HL-60 (cell line): ENCODE results near the gene FAM234A.

Experiments used
- DNase-seq, 2 experiments: peaks; one replicate each; pipeline ENCODE4 v3.0.0-alpha.2; 2010 to 2020; ENCODE audit warnings: low read depth in 1 of 2, low spot score in 1 of 2
- H3K27ac ChIP-seq: fragments of 250-450 bp; sonication (Bioruptor Pico); replicated peaks from 2 replicates; pipeline ENCODE4 v1.5.1; 2020; ENCODE audit warnings: mild to moderate bottlenecking, moderate library complexity
- H3K27me3 ChIP-seq: fragments of 250-450 bp; sonication (Bioruptor Pico); 2 replicates; pipeline ENCODE4 v1.5.1; 2021; ENCODE audit warnings: mild to moderate bottlenecking, moderate library complexity; ENCODE audit not compliant: insufficient read depth, poor library complexity, severe bottlenecking
- H3K4me3 ChIP-seq: replicated peaks from 2 replicates; pipeline ENCODE4 v1.5.1; 2011; ENCODE audit warnings: mild to moderate bottlenecking, control low read depth, low read length; ENCODE audit not compliant: insufficient read depth
- GABPA ChIP-seq: IDR thresholded peaks from 2 replicates; pipeline ENCODE4 v1.6.1; 2012; ENCODE audit warnings: low read depth
- POLR2AphosphoS5 ChIP-seq: IDR thresholded peaks from 2 replicates; pipeline ENCODE4 v1.6.1; 2012; ENCODE audit warnings: low read depth
- SPI1 ChIP-seq: IDR thresholded peaks from 2 replicates; pipeline ENCODE4 v1.6.1; 2012; ENCODE audit warnings: low read depth, mild to moderate bottlenecking, borderline replicate concordance
- TF ChIP-seq, protein P1 (sequence below): IDR thresholded peaks from 2 replicates; pipeline ENCODE4 v1.6.1; 2012; ENCODE audit warnings: low read depth; ENCODE audit not compliant: insufficient replicate concordance
- TF ChIP-seq, protein P2 (sequence below): IDR thresholded peaks from one replicate; pipeline ENCODE4 v1.5.1; 2011; ENCODE audit warnings: low read length, control low read depth, inconsistent platforms; ENCODE audit not compliant: insufficient read depth

The FAM234A gene

DNA sequence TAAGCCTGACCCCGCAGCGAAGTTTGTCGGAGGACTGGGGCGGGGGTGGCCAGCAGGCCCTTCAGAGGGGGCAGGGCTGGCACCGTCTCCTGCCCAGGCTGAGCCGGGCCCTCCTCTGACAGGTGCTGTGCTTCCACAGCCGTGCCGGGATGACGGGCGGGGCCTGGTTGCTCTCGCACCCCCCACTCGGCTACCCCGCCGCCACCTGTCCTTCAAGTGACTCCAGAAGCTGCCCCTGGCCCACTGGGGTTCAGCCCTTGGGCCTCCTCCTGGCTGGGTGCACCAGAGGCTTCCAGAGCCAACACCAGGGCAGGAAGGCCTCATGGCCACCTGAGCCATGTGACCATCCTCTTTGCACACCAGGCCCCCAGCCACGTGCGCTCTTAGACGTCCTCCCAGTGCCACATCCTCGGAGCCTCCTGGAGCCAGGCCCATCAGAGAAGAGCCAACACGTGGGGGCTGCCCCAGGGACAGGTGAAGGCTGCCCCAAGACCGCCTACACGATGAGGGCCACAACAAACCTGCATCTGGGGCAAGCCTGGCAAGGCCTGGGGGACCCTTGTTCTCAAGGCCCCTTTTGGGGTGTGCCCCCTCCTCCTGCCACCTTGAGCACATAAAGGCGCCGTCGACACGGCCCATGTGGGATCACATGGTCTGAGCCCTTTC, 55.5 kb downstream of the FAM234A start:
- no peak for DNase-seq
- no peak for TF ChIP-seq SPI1
- no peak for TF ChIP-seq POLR2AphosphoS5
- no peak for TF ChIP-seq GABPA
- no peak overlapping the region for H3K27ac ChIP-seq
- no peak overlapping the region for H3K4me3 ChIP-seq
- no peaks in the 10 kb centered on the region for H3K27me3 ChIP-seq

DNA sequence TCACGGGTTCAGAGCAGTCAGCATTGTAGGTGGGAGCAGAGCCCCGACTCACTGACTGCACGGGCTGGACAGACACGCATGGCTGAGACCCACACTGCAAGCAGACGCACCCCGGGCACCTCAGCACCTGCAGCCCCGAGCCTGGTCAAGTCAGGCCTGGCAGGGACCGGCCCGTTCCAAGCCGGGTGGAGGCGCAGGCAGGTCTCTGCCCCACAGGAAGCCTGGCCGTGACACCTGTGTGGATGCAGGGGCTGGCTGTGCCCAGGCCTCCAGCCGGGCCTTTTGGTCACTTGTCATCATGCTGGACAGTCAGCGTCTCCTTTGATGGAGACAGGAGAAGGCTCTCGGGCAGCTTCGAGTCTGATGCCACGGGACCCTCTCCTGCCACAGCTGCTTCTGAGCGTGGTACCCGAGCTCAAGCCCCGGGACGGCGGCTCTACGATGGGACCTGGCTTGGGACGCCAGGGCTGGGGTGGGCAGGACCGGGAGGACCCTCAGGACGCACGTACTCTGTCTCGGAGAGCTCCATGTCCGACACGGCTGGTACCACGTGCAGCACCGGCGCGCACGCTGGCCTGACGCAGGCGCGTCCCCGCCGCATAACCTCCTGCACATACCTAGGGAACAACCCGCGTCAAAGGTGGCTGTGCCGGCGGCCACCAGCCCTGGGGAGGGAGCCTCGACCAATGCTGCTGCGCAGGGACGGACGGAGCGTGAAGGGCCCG, 56.2 kb downstream of the FAM234A start:
- TF ChIP-seq GABPA: no peak
- no peak for TF ChIP-seq POLR2AphosphoS5
- H3K4me3 ChIP-seq: no peak overlapping the region
- no peaks in the 10 kb centered on the region for H3K27me3 ChIP-seq
- DNase-seq: no peak
- no peak overlapping the region for H3K27ac ChIP-seq

- no peaks in the 10 kb centered on the region for H3K27me3 ChIP-seq
- no peak for TF ChIP-seq GABPA
- TF ChIP-seq, protein P1, sequence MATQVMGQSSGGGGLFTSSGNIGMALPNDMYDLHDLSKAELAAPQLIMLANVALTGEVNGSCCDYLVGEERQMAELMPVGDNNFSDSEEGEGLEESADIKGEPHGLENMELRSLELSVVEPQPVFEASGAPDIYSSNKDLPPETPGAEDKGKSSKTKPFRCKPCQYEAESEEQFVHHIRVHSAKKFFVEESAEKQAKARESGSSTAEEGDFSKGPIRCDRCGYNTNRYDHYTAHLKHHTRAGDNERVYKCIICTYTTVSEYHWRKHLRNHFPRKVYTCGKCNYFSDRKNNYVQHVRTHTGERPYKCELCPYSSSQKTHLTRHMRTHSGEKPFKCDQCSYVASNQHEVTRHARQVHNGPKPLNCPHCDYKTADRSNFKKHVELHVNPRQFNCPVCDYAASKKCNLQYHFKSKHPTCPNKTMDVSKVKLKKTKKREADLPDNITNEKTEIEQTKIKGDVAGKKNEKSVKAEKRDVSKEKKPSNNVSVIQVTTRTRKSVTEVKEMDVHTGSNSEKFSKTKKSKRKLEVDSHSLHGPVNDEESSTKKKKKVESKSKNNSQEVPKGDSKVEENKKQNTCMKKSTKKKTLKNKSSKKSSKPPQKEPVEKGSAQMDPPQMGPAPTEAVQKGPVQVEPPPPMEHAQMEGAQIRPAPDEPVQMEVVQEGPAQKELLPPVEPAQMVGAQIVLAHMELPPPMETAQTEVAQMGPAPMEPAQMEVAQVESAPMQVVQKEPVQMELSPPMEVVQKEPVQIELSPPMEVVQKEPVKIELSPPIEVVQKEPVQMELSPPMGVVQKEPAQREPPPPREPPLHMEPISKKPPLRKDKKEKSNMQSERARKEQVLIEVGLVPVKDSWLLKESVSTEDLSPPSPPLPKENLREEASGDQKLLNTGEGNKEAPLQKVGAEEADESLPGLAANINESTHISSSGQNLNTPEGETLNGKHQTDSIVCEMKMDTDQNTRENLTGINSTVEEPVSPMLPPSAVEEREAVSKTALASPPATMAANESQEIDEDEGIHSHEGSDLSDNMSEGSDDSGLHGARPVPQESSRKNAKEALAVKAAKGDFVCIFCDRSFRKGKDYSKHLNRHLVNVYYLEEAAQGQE: no peak
- TF ChIP-seq, protein P2, sequence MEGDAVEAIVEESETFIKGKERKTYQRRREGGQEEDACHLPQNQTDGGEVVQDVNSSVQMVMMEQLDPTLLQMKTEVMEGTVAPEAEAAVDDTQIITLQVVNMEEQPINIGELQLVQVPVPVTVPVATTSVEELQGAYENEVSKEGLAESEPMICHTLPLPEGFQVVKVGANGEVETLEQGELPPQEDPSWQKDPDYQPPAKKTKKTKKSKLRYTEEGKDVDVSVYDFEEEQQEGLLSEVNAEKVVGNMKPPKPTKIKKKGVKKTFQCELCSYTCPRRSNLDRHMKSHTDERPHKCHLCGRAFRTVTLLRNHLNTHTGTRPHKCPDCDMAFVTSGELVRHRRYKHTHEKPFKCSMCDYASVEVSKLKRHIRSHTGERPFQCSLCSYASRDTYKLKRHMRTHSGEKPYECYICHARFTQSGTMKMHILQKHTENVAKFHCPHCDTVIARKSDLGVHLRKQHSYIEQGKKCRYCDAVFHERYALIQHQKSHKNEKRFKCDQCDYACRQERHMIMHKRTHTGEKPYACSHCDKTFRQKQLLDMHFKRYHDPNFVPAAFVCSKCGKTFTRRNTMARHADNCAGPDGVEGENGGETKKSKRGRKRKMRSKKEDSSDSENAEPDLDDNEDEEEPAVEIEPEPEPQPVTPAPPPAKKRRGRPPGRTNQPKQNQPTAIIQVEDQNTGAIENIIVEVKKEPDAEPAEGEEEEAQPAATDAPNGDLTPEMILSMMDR: no peak
- no peak for TF ChIP-seq POLR2AphosphoS5
- no peak for TF ChIP-seq SPI1
- no peak overlapping the region for H3K4me3 ChIP-seq
- DNase-seq: no peak
- no peak overlapping the region for H3K27ac ChIP-seq
These were observed 56.9 kb downstream of the FAM234A start for GRCh38 chr16:291539-291938.

DNA sequence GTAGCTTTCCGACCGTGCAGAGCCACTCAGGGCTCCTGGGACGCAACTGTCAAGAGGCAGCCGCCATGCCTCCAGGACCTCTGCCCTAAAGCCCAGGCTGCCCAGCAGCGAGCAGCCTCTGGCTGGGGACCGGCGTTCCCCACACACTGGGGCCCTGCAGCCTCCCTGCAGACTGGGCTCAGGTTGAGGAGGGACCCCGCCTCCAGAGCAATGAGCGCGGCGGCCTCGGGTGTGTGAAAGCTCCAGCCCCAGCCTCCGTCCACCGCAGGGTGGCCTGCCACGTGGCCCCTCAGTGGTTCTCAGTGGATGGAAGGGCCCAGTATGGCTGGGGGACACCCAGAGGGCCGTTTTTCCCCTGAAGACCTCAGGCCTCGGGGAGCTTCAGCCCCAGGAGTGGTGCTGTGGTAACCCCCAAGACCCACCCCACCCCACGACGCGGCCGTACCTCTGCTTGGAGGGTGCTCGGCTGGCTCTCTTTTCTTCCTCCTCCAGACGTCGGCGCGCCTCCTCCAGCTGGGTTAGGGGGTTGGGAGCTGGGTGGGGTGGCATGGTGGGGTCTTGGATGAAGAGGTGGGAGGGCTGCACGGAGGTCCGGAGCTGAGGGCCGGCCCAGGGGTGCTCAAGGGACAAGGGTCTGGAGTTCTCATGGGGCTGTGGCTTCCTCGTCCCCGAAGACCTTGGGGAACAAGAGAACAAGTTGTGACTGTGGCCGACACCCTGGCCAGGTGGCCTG, 58.6 kb downstream of the FAM234A start:
- no peak overlapping the region for H3K4me3 ChIP-seq
- no peak overlapping the region for H3K27ac ChIP-seq
- TF ChIP-seq POLR2AphosphoS5 (no peak), SPI1 (no peak), GABPA (no peak)
- TF ChIP-seq, protein P2: no peak
- TF ChIP-seq, protein P1: no peak
- no peak for DNase-seq
- no peaks in the 10 kb centered on the region for H3K27me3 ChIP-seq
